Glutamatergic neuron (in vitro differentiated cells): Measurements from ENCODE around the gene SDC3. TPM values are rescaled to one million over a fixed set of nuclear protein-coding genes. Genes with fewer than 3 reads are reported as not detected.

Experiments used
- DNase-seq: peaks from one replicate; pipeline ENCODE4 v3.0.0; 2022
- H3K27ac Mint-ChIP-seq: one replicate; pipeline ENCODE4 v1.8.0; 2020; ENCODE audit warnings: mild to moderate bottlenecking, mixed read lengths, inconsistent platforms; ENCODE audit not compliant: unreplicated experiment
- H3K27me3 Mint-ChIP-seq: one replicate; pipeline ENCODE4 v1.8.0; 2020; ENCODE audit warnings: mild to moderate bottlenecking, moderate library complexity, mixed read lengths, inconsistent platforms; ENCODE audit not compliant: unreplicated experiment
- H3K36me3 Mint-ChIP-seq: one replicate; pipeline ENCODE4 v1.8.0; 2020; ENCODE audit warnings: mild to moderate bottlenecking, mixed read lengths, inconsistent platforms; ENCODE audit not compliant: unreplicated experiment
- H3K4me1 Mint-ChIP-seq: one replicate; pipeline ENCODE4 v1.8.0; 2020; ENCODE audit warnings: mild to moderate bottlenecking, low read depth, mixed read lengths, inconsistent platforms; ENCODE audit not compliant: unreplicated experiment
- H3K4me3 Mint-ChIP-seq: one replicate; pipeline ENCODE4 v1.8.0; 2020; ENCODE audit warnings: mild to moderate bottlenecking, mixed read lengths, inconsistent platforms; ENCODE audit not compliant: unreplicated experiment
- H3K9me3 Mint-ChIP-seq: one replicate; pipeline ENCODE4 v1.8.0; 2020; ENCODE audit warnings: mild to moderate bottlenecking, moderate library complexity, mixed read lengths, inconsistent platforms; ENCODE audit not compliant: unreplicated experiment
- total RNA-seq: library from RNA; stranded (reverse); fragmentation: NEBNext Ultra II Directional; extraction: Animal tissue kit (Norgen Biotek cat#: 25700); gene quantifications from one replicate; pipeline ENCODE4 v1.2.1, GENCODE V29; 2021; ENCODE audit not compliant: unreplicated experiment
- TF ChIP-seq, protein P1 (sequence below): fragments of 200-600 bp; sonication (generic); IDR thresholded peaks from one replicate; pipeline ENCODE4 v1.5.0; 2021; ENCODE audit not compliant: partially characterized antibody, unreplicated experiment

SDC3 gene
- total RNA-seq, 1 donor from 2014 or later: 41.7 TPM

DNA sequence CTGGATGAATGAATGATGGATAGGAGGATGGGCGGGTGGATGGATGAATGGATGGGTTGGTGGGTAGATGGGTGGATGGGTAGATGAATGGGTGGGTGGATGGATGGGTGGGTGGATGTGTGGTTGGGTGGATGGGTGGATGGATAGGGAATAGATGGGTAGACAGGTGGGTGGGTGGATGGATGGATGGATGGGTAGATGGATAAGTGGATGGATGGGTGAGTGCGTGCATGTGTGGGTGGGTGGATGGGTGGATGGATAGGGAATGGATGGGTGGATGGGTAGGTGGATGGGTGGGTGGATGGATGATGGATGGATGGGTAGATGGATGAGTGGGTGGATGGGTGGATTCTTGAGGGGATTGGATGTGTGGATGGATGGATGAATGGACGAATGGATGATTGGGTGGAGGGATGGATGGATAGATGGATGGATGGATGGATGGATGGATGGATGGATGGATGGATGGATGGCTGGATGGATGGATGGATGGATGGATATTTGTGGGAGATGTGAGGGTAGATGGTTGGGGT is 68.7 kb downstream of the SDC3 start:
- DNase-seq: no peak
- no peak overlapping the region for H3K27ac Mint-ChIP-seq
- H3K9me3 Mint-ChIP-seq: peaks cover 2% of the 10 kb centered on the region
- H3K4me3 Mint-ChIP-seq: no peak overlapping the region
- TF ChIP-seq, protein P1, sequence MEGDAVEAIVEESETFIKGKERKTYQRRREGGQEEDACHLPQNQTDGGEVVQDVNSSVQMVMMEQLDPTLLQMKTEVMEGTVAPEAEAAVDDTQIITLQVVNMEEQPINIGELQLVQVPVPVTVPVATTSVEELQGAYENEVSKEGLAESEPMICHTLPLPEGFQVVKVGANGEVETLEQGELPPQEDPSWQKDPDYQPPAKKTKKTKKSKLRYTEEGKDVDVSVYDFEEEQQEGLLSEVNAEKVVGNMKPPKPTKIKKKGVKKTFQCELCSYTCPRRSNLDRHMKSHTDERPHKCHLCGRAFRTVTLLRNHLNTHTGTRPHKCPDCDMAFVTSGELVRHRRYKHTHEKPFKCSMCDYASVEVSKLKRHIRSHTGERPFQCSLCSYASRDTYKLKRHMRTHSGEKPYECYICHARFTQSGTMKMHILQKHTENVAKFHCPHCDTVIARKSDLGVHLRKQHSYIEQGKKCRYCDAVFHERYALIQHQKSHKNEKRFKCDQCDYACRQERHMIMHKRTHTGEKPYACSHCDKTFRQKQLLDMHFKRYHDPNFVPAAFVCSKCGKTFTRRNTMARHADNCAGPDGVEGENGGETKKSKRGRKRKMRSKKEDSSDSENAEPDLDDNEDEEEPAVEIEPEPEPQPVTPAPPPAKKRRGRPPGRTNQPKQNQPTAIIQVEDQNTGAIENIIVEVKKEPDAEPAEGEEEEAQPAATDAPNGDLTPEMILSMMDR: no peak
- H3K4me1 Mint-ChIP-seq: peaks cover 13% of the 10 kb centered on the region
- H3K36me3 Mint-ChIP-seq: no peaks in the 10 kb centered on the region
- peaks cover 5% of the 10 kb centered on the region for H3K27me3 Mint-ChIP-seq

DNA sequence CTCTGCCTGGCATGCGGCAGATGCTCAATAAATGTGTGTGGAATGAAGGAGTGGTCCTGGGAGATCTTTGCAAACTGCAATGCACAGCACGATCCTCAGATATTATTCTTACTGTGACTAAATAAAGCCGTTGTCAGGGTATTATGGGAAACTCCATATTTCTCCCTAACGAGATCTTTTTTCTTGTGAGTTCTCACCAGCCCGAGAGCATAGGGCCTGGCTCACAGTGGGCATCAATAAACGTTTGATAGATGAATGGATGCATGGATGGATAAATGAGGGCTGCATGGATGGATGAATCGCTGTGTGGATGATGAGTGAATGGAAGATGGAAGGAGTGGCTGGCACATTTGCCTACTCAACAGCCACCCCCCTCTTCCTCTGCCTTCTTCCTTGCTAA is 69.6 kb downstream of the SDC3 start:
- peaks cover 2% of the 10 kb centered on the region for H3K9me3 Mint-ChIP-seq
- H3K36me3 Mint-ChIP-seq: no peaks in the 10 kb centered on the region
- peaks cover 12% of the 10 kb centered on the region for H3K4me1 Mint-ChIP-seq
- no peak overlapping the region for H3K4me3 Mint-ChIP-seq
- H3K27ac Mint-ChIP-seq: no peak overlapping the region
- no peak for DNase-seq
- H3K27me3 Mint-ChIP-seq: peaks cover 5% of the 10 kb centered on the region
- TF ChIP-seq, protein P1: no peak

DNA sequence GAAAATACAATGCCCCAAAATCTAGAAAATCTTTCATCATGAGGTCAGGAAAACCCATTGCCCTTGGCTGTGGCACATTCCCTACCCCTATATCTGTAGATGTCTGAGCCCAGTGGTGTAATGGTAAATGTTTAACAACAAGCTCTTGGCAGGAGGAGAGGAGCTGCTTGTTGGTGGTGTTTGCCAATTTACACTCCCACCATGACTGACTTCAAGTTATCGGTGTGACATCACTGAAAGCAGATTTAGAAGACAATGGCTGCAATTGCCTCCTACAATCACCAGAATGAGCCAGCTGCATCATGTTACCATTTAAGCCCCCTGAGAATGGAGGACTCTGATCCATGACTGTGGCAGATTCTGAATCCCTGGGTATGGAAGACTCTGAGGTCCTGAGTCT is 70.9 kb downstream of the SDC3 start:
- no peaks in the 10 kb centered on the region for H3K9me3 Mint-ChIP-seq
- H3K36me3 Mint-ChIP-seq: no peaks in the 10 kb centered on the region
- H3K27ac Mint-ChIP-seq: no peak overlapping the region
- peaks cover 5% of the 10 kb centered on the region for H3K4me1 Mint-ChIP-seq
- H3K27me3 Mint-ChIP-seq: peaks cover 5% of the 10 kb centered on the region
- DNase-seq: no peak
- TF ChIP-seq, protein P1: no peak
- H3K4me3 Mint-ChIP-seq: no peak overlapping the region

DNA sequence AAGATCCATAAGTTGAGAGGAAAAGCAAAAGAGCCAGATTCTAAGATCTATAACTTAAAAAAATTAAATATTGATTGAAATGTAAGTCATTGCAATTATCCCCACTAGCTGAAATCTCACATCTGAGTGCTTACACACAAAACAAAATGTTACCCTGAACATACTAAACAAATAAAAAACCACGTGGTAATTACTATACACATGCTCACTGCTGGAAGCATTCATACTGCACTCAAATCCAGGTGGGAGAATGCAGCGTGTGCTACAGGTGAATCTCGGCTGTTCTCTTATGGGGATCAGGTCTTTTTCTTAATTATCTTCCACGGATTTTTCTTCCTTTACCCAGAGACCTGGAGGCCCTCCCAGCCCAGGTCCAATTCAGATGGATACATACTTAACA is 74.3 kb downstream of the SDC3 start:
- no peak for DNase-seq
- no peaks in the 10 kb centered on the region for H3K36me3 Mint-ChIP-seq
- H3K27ac Mint-ChIP-seq: no peak overlapping the region
- peaks cover 2% of the 10 kb centered on the region for H3K27me3 Mint-ChIP-seq
- H3K4me1 Mint-ChIP-seq: peaks cover 5% of the 10 kb centered on the region
- H3K4me3 Mint-ChIP-seq: no peak overlapping the region
- no peaks in the 10 kb centered on the region for H3K9me3 Mint-ChIP-seq
- TF ChIP-seq, protein P1: no peak

DNA sequence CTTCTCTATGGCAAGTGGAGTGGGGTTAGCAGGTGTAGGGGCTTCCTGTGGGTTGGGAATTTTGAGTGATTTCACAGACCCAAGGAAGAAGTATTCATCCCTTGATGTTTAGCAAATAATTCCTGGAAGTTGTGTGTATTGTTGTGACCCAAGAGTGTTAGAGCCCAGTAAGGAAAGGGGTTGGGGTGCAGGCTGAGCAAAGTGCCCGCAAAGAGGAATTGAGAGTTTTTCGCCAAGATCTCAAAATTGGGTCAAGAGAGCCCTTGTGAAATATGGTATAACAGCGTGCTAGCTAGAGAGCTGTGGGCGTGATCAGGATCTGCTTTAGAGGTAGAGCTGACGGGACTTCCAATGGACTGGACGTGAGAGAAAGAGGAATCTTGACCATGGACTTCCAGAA is 78.0 kb downstream of the SDC3 start:
- TF ChIP-seq, protein P1: no peak
- Mint-ChIP-seq H3K4me3 (no peak overlapping the region), H3K27me3 (peaks cover 8% of the 10 kb centered on the region), H3K36me3 (no peaks in the 10 kb centered on the region), H3K27ac (no peak overlapping the region), H3K9me3 (no peaks in the 10 kb centered on the region), H3K4me1 (no peaks in the 10 kb centered on the region)
- no peak for DNase-seq
